Endothelial cell of umbilical vein (primary cell): Measurements from ENCODE around the gene NFKBIL1. TPM values are rescaled to one million over a fixed set of nuclear protein-coding genes. Genes with fewer than 3 reads are reported as not detected.

ENCODE experiments used
- BruUV-seq: library from RNA; stranded (reverse); fragments of 400-500 nt; replicated peaks from 2 replicates; lab custom pipeline; 2021; lab: Mats Ljungman, UMichigan
- CTCF ChIA-PET: fragments of 300-600, 350-600 bp; sonication (Branson Sonifier 250); formaldehyde crosslinking; loops from one replicate; lab custom pipeline; 2021; ENCODE audit warnings: antibody characterized with exemption, inconsistent platforms; lab: Charles Lee
- POLR2A ChIA-PET: fragments of 300-600, 350-600 bp; sonication (Branson Sonifier 250); formaldehyde crosslinking; loops from one replicate; lab custom pipeline; 2021; ENCODE audit warnings: antibody characterized with exemption, inconsistent platforms; lab: Charles Lee
- DNase-seq: peaks from one replicate; pipeline ENCODE4 v3.0.0-alpha.2; 2011; ENCODE audit warnings: low read depth, low spot score
- FAIRE-seq: peaks from 2 replicates; lab custom pipeline; 2011; peaks lifted over from hg19 to GRCh38; lab: Jason Lieb, UNC
- H2AFZ ChIP-seq: 2 replicates; pipeline ENCODE4 v1.6.0; 2012; ENCODE audit warnings: low read depth, low read length, control low read depth, inconsistent platforms
- H3K27ac ChIP-seq: 2 replicates; pipeline ENCODE4 v1.5.1; 2011; ENCODE audit warnings: low read depth, mild to moderate bottlenecking, control low read depth, low read length, moderate library complexity; ENCODE audit not compliant: insufficient read depth
- H3K27me3 ChIP-seq, 2 experiments: 2 replicates each; pipeline versions ENCODE4 v1.6.0 to v1.6.1; 2011; ENCODE audit warnings: low read length in 2 of 2, mixed read lengths in 1 of 2; ENCODE audit not compliant: control insufficient read depth in 2 of 2, insufficient read depth in 2 of 2
- H3K36me3 ChIP-seq, 2 experiments: 2 replicates in 1 of 2; 3 replicates in 1 of 2; pipeline ENCODE4 v1.5.1; 2011; ENCODE audit warnings: low read length in 2 of 2, mild to moderate bottlenecking in 1 of 2, moderate library complexity in 1 of 2; ENCODE audit not compliant: control insufficient read depth in 2 of 2, insufficient read depth in 2 of 2; ENCODE audit errors: extremely low read depth in 1 of 2
- H3K4me1 ChIP-seq: 3 replicates; pipeline ENCODE4 v1.5.1; 2011; ENCODE audit warnings: mild to moderate bottlenecking, low read length; ENCODE audit not compliant: control insufficient read depth, insufficient read depth; ENCODE audit errors: extremely low read depth
- H3K4me2 ChIP-seq: 2 replicates; pipeline ENCODE4 v1.6.1; 2011; ENCODE audit warnings: low read length, control low read depth, mixed read lengths; ENCODE audit not compliant: insufficient read depth
- H3K4me3 ChIP-seq, 3 experiments: fragments of 200-600 bp in 1 of 3; sonication (generic), shearing (Covaris generic) in 1 of 3; replicated peaks in 1 of 3; 2 replicates each; pipeline ENCODE4 v1.5.1; 2011 to 2016; ENCODE audit warnings: control low read depth in 3 of 3, low read length in 3 of 3, mild to moderate bottlenecking in 2 of 3, inconsistent platforms in 1 of 3, low read depth in 1 of 3, moderate library complexity in 1 of 3; ENCODE audit not compliant: insufficient read depth in 1 of 3
- H3K79me2 ChIP-seq: 2 replicates; pipeline ENCODE4 v1.6.0; 2012; ENCODE audit warnings: low read length, inconsistent platforms; ENCODE audit not compliant: control insufficient read depth, insufficient read depth
- H3K9ac ChIP-seq: replicated peaks from 2 replicates; pipeline ENCODE3; 2011; ENCODE audit warnings: low read length, control low read depth; ENCODE audit not compliant: insufficient read depth; ENCODE audit errors: extremely low read depth
- H3K9me1 ChIP-seq: replicated peaks from 3 replicates; pipeline ENCODE4 v1.6.0; 2011; ENCODE audit warnings: mild to moderate bottlenecking, low read length; ENCODE audit not compliant: control insufficient read depth, insufficient read depth; ENCODE audit errors: extremely low read depth
- H3K9me3 ChIP-seq: replicated peaks from 2 replicates; pipeline ENCODE4 v1.5.1; 2012; ENCODE audit warnings: low read length, inconsistent platforms; ENCODE audit not compliant: control insufficient read depth, insufficient read depth
- H4K20me1 ChIP-seq: replicated peaks from 2 replicates; pipeline ENCODE3; 2011; ENCODE audit warnings: mild to moderate bottlenecking, low read length; ENCODE audit not compliant: control insufficient read depth, insufficient read depth; ENCODE audit errors: extremely low read depth
- CTCF ChIP-seq, 2 donors: IDR thresholded peaks; 1 replicate in 1 of 2; 2 replicates in 1 of 2; pipeline ENCODE4 v1.5.1; 2011; ENCODE audit warnings: low read length in 2 of 2, mild to moderate bottlenecking in 2 of 2, moderate library complexity in 2 of 2, control low read depth in 1 of 2, inconsistent platforms in 1 of 2, low read depth in 1 of 2; ENCODE audit not compliant: insufficient read depth in 1 of 2; ENCODE audit errors: extremely low read depth in 1 of 2
- EZH2 ChIP-seq: IDR thresholded peaks from 2 replicates; pipeline ENCODE4 v1.6.1; 2012; ENCODE audit warnings: borderline replicate concordance, low read depth, mild to moderate bottlenecking, moderate library complexity, low read length, inconsistent platforms; ENCODE audit not compliant: severe bottlenecking
- FOS ChIP-seq: IDR thresholded peaks from 2 replicates; pipeline ENCODE4 v1.6.1; 2011; ENCODE audit warnings: mild to moderate bottlenecking, low read length, moderate library complexity, borderline replicate concordance; ENCODE audit not compliant: insufficient read depth
- GATA2 ChIP-seq: IDR thresholded peaks from 2 replicates; pipeline ENCODE4 v1.7.0; 2011; ENCODE audit warnings: low read depth, mild to moderate bottlenecking, moderate library complexity, mixed read lengths, low read length; ENCODE audit not compliant: insufficient read length, insufficient read depth
- JUN ChIP-seq: IDR thresholded peaks from 2 replicates; pipeline ENCODE4 v1.6.1; 2011; ENCODE audit warnings: borderline replicate concordance, low read depth; ENCODE audit not compliant: insufficient read length, insufficient read depth
- MYC ChIP-seq: IDR thresholded peaks from one replicate; pipeline ENCODE4 v1.6.1; 2011; ENCODE audit warnings: mild to moderate bottlenecking, low read depth, low read length
- POLR2A ChIP-seq: IDR thresholded peaks from 2 replicates; pipeline ENCODE4 v1.6.1; 2012; ENCODE audit warnings: low read depth, mild to moderate bottlenecking, control low read depth, low read length
- POLR2AphosphoS5 ChIP-seq: IDR thresholded peaks from 2 replicates; pipeline ENCODE4 v1.6.1; 2012; ENCODE audit warnings: low read depth, mild to moderate bottlenecking, control low read depth, low read length, moderate library complexity; ENCODE audit not compliant: insufficient read depth
- dilution Hi-C: fragments of 300-500 bp; cut with MboI; formaldehyde crosslinking; loops from one replicate; pipeline ENCODE4 v1.15.0; 2019; ENCODE audit warnings: low sequenced_read_pairs; ENCODE audit not compliant: extremely low pct_ligation_motif_present
- intact Hi-C: fragments of 100-400 bp; cut with micrococcal nuclease; formaldehyde crosslinking; loops from one replicate; pipeline ENCODE4 v1.10.0; 2022
- polyA plus RNA-seq, 4 experiments: library from polyadenylated mRNA; depleted of rRNA in 3 of 4; stranded (reverse) in 3 of 4; unstranded in 1 of 4; fragments of >200 nt; gene quantifications; 2 replicates each; pipeline versions ENCODE4 v1.2.1 to v1.2.3, GENCODE V29; 2011 to 2012; ENCODE audit warnings: missing spikeins in 1 of 4
- total RNA-seq: library from RNA; stranded (reverse); gene quantifications from 2 replicates; pipeline ENCODE4 v1.2.3, GENCODE V29; 2021
- TF ChIP-seq, protein P1 (sequence below): IDR thresholded peaks from 2 replicates; pipeline ENCODE4 v1.6.1; 2011; ENCODE audit not compliant: insufficient read depth, insufficient read length

Gene NFKBIL1
- total and polyA plus RNA-seq, 2 donors (not counting 3 experiments of a cell fraction or from before 2014, with no cell fraction given), result 9.9 to 15.5 TPM

- CTCF ChIA-PET, result no interaction called here
- Histone ChIP-seq H3K4me1 (peaks cover 17% of the 10 kb centered on the region), H3K27me3 (no peaks in the 10 kb centered on the region), H3K79me2 (no peaks in the 10 kb centered on the region), H3K9ac (no peak overlapping the region), H3K36me3 (no peaks in the 10 kb centered on the region), H2AFZ (no peak overlapping the region), H3K9me3 (no peaks in the 10 kb centered on the region), H3K27ac (no peak overlapping the region), H3K4me3 (no peak overlapping the region), H3K4me2 (no peak overlapping the region), H3K9me1 (no peaks in the 10 kb centered on the region), H4K20me1 (no peaks in the 10 kb centered on the region)
- dilution Hi-C loops, result no loop called here
- BruUV-seq, result no TSS peak
- POLR2A ChIA-PET, result no interaction called here
- no peak for TF ChIP-seq JUN
- no peak for TF ChIP-seq FOS
- TF ChIP-seq EZH2, result no peak
- no peak for TF ChIP-seq GATA2
- TF ChIP-seq CTCF (IDR thresholded peaks at IDR 0.05; ENCODE audit: extremely low read depth in 1 of 2, insufficient read depth in 1 of 2, low read depth in 1 of 2, low read length in 2 of 2), result no peak
- TF ChIP-seq POLR2A, result no peak
- TF ChIP-seq MYC, result no peak
- TF ChIP-seq POLR2AphosphoS5, result no peak
- TF ChIP-seq, protein P1, sequence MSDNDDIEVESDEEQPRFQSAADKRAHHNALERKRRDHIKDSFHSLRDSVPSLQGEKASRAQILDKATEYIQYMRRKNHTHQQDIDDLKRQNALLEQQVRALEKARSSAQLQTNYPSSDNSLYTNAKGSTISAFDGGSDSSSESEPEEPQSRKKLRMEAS, result no peak
- FAIRE-seq (no peak), DNase-seq (no peak)
- intact Hi-C loops, result no loop called here
These were observed 25.6 kb upstream of the NFKBIL1 start for GRCh38 chr6:31521835-31522234.
